HG02981 (cell line): Measurements from ENCODE around the gene ARG2.

Source experiments
- ATAC-seq: cut with Tn5 transposase; IDR thresholded peaks from one replicate; pipeline ENCODE4 v1.9.1; 2021; ENCODE audit warnings: mild to moderate bottlenecking, moderate library complexity; ENCODE audit not compliant: unreplicated experiment

Gene ARG2

GRCh38 chr14:67619446-67620216 lies at the start of gene ARG2:
ARG2 (plus strand) TSS chr14:67619920; CDS start chr14:67619978, 58 bp downstream.
- ATAC-seq: peak; percentile 89

GRCh38 chr14:67570453-67570852 lies 49.3 kb upstream of the ARG2 start:
- no peak for ATAC-seq

GRCh38 chr14:67571275-67571990 lies 48.3 kb upstream of the ARG2 start:
- no peak for ATAC-seq

- ATAC-seq: no peak
Measured at GRCh38 chr14:67571991-67572323, 47.8 kb upstream of the ARG2 start.

GRCh38 chr14:67572608-67573007 lies 47.1 kb upstream of the ARG2 start:
- no peak for ATAC-seq

- no peak for ATAC-seq
Measured at GRCh38 chr14:67573228-67574010, 46.3 kb upstream of the ARG2 start.

GRCh38 chr14:67574156-67574555 lies 45.6 kb upstream of the ARG2 start:
- ATAC-seq: no peak

GRCh38 chr14:67574806-67575205 lies 44.9 kb upstream of the ARG2 start:
- no peak for ATAC-seq

- no peak for ATAC-seq
Measured at GRCh38 chr14:67575684-67576083, 44.0 kb upstream of the ARG2 start.

- no peak for ATAC-seq
Measured at GRCh38 chr14:67576216-67576955, 43.3 kb upstream of the ARG2 start.

- ATAC-seq: no peak
Measured at GRCh38 chr14:67577181-67577808, 42.4 kb upstream of the ARG2 start.

GRCh38 chr14:67577909-67578749 lies 41.6 kb upstream of the ARG2 start:
- no peak for ATAC-seq

- no peak for ATAC-seq
Measured at GRCh38 chr14:67579040-67579439, 40.7 kb upstream of the ARG2 start.

- no peak for ATAC-seq
Measured at GRCh38 chr14:67579636-67580035, 40.1 kb upstream of the ARG2 start.

- ATAC-seq: no peak
Measured at GRCh38 chr14:67580336-67581171, 39.2 kb upstream of the ARG2 start.

GRCh38 chr14:67581643-67582042 lies 38.1 kb upstream of the ARG2 start:
- no peak for ATAC-seq

GRCh38 chr14:67582061-67582460 lies 37.7 kb upstream of the ARG2 start:
- ATAC-seq: no peak

- ATAC-seq: no peak
Measured at GRCh38 chr14:67583711-67584644, 35.7 kb upstream of the ARG2 start.
